Esophagus squamous epithelium (tissue), 5 donors: ENCODE results near the gene NR4A3. TPM values are rescaled to one million over a fixed set of nuclear protein-coding genes. Genes with fewer than 3 reads are reported as not detected.

ENCODE experiments used
- DNase-seq: peaks from one replicate; lab custom pipeline; 2025; lab: John Stamatoyannopoulos, UW
- H3K27ac ChIP-seq, 4 donors: fragments of 200-600 bp; sonication (generic); one replicate each; pipeline ENCODE4 v1.5.1; 2016 to 2019; ENCODE audit warnings: mild to moderate bottlenecking in 1 of 4
- H3K27me3 ChIP-seq, 4 donors: fragments of 200-600 bp; sonication (generic); 1 replicate in 3 of 4; 2 replicates in 1 of 4; pipeline versions ENCODE4 v1.5.1 to v1.6.0; 2017 to 2021; ENCODE audit warnings: antibody characterized with exemption in 1 of 4
- H3K36me3 ChIP-seq, 3 donors: fragments of 200-600 bp; sonication (generic); one replicate each; pipeline ENCODE4 v1.5.1; 2016 to 2019
- H3K4me1 ChIP-seq, 3 donors: fragments of 200-600 bp; sonication (generic); one replicate each; pipeline ENCODE4 v1.5.1; 2017 to 2019
- H3K4me3 ChIP-seq, 4 donors: fragments of 200-600 bp; sonication (generic); 1 replicate in 3 of 4; 2 replicates in 1 of 4; pipeline ENCODE4 v1.5.1; 2016 to 2019; ENCODE audit warnings: mild to moderate bottlenecking in 2 of 4, moderate library complexity in 1 of 4
- H3K9me3 ChIP-seq, 3 donors: fragments of 200-600 bp; sonication (generic); one replicate each; pipeline ENCODE4 v1.5.1; 2016 to 2019
- POLR2A ChIP-seq, 4 donors: fragments of 450-650 bp; IDR thresholded peaks; one replicate each; pipeline ENCODE4 v1.6.1; 2017; ENCODE audit warnings: antibody characterized with exemption in 4 of 4, mild to moderate bottlenecking in 4 of 4, moderate library complexity in 3 of 4
- WGBS, 2 donors: methylation state at CpG; one replicate each; pipeline ENCODE4 v1.1.5; 2018; 5-methylcytosine and 5-hydroxymethylcytosine counted together
- intact Hi-C: fragments of 100-400 bp; cut with DNase I; formaldehyde crosslinking; loops from one replicate; pipeline ENCODE4 v1.15.0; 2022
- total RNA-seq, 4 donors: library from RNA; depleted of rRNA; stranded (reverse); fragments of >200 nt; gene quantifications; one replicate each; pipeline ENCODE4 v1.1.0, GENCODE V29; 2016
- TF ChIP-seq, protein P1 (sequence below), 6 experiments: fragments of 450-650 bp in 4 of 6; fragments of 200-600 bp in 2 of 6; sonication (generic) in 2 of 6; IDR thresholded peaks; one replicate each; pipeline ENCODE4 v1.5.1; 2016 to 2019; ENCODE audit warnings: antibody characterized with exemption in 6 of 6, mild to moderate bottlenecking in 4 of 6, moderate library complexity in 4 of 6
- donor health status: DM: yes; HTN: yes; CAD: no.

The NR4A3 gene
- total RNA-seq, 4 donors from 2014 or later, result 0.08 to 0.76 (median 0.35) TPM; not detected in 1

DNA sequence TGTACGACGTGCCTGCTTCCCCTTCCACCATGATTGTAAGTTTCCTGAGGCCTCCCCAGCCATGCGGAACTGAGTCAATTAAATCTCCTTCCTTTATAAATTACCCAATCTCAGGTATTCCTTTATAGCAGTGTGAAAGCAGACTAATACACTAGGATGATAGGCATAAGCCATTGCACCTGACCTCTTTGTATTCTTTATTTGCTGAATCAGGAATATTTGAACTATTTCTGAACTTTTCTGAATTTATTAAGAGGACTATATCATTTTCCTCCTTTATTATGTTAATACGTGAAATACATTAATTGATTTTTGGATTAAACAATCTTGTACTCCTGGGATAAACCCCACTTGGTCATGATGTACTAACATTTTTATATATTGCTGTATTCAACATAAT is 28.2 kb upstream of the NR4A3 start:
- no peaks in the 10 kb centered on the region for H3K4me1 ChIP-seq
- H3K36me3 ChIP-seq, result no peaks in the 10 kb centered on the region
- intact Hi-C loops, result no loop called here
- H3K4me3 ChIP-seq, result no peak overlapping the region
- TF ChIP-seq, protein P1, sequence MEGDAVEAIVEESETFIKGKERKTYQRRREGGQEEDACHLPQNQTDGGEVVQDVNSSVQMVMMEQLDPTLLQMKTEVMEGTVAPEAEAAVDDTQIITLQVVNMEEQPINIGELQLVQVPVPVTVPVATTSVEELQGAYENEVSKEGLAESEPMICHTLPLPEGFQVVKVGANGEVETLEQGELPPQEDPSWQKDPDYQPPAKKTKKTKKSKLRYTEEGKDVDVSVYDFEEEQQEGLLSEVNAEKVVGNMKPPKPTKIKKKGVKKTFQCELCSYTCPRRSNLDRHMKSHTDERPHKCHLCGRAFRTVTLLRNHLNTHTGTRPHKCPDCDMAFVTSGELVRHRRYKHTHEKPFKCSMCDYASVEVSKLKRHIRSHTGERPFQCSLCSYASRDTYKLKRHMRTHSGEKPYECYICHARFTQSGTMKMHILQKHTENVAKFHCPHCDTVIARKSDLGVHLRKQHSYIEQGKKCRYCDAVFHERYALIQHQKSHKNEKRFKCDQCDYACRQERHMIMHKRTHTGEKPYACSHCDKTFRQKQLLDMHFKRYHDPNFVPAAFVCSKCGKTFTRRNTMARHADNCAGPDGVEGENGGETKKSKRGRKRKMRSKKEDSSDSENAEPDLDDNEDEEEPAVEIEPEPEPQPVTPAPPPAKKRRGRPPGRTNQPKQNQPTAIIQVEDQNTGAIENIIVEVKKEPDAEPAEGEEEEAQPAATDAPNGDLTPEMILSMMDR (IDR thresholded peaks at IDR 0.05), result no peak
- TF ChIP-seq POLR2A (IDR thresholded peaks at IDR 0.05), result no peak
- H3K27me3 ChIP-seq, result no peaks in the 10 kb centered on the region
- H3K9me3 ChIP-seq, result no peaks in the 10 kb centered on the region
- H3K27ac ChIP-seq, result no peak overlapping the region
- WGBS, 2 donors, result 86 to 89% methylated on average over 4 of the region's 4 CpGs
- no peak for DNase-seq

DNA sequence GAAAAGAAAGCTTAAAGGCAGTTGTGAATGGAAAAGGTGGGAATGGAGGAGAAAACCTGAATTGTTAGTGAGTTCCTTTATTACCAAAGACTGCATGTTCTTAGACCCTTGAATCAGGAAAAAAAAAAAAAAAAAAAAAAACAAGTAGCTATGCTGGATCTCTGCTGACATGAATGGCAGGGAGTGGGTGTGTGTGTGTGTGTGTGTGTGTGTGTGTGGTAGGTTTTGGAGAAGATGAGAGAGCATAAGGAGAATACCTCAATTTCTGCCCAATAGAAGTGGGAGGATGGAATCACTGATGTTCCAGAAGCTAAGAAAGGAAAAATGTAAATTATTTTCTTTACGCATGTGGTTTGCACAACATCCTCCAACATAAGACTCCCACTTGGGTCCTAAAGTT is 25.5 kb upstream of the NR4A3 start:
- WGBS, 2 donors, result 88% methylated on average over 1 of the region's 1 CpG
- intact Hi-C loops, result no loop called here
- Histone ChIP-seq H3K27ac (no peak overlapping the region), H3K4me1 (no peaks in the 10 kb centered on the region), H3K27me3 (no peaks in the 10 kb centered on the region), H3K4me3 (no peak overlapping the region), H3K9me3 (no peaks in the 10 kb centered on the region), H3K36me3 (no peaks in the 10 kb centered on the region)
- no peak for DNase-seq
- TF ChIP-seq, protein P1 (IDR thresholded peaks at IDR 0.05), result no peak
- no peak for TF ChIP-seq POLR2A (IDR thresholded peaks at IDR 0.05)

DNA sequence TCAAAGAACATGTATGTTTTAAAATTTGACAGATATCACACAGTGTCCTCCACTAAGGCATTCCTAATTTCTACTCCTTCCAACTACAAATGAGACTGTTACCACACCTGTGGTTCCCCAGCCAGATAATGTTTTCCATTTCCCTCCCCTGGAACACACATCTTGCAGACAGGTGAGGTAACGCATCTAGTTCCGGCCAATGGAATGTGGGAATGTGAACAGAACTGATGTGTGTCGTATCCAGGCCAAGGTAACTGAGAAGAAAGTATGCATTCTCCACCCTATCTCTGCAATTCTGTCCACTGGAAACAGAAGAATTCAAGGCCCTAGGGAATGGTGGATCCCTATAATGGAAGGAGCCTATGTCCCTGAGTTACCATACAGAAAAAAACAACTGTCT is 19.9 kb upstream of the NR4A3 start:
- H3K4me3 ChIP-seq, result no peak overlapping the region
- no peaks in the 10 kb centered on the region for H3K27me3 ChIP-seq
- no peaks in the 10 kb centered on the region for H3K4me1 ChIP-seq
- no peaks in the 10 kb centered on the region for H3K36me3 ChIP-seq
- H3K9me3 ChIP-seq, result no peaks in the 10 kb centered on the region
- TF ChIP-seq POLR2A (IDR thresholded peaks at IDR 0.05), result no peak
- TF ChIP-seq, protein P1 (IDR thresholded peaks at IDR 0.05), result no peak
- H3K27ac ChIP-seq, result no peak overlapping the region
- WGBS, 2 donors, result 96 to 97% methylated on average over 3 of the region's 3 CpGs
- DNase-seq, result no peak
- intact Hi-C loops, result no loop called here

DNA sequence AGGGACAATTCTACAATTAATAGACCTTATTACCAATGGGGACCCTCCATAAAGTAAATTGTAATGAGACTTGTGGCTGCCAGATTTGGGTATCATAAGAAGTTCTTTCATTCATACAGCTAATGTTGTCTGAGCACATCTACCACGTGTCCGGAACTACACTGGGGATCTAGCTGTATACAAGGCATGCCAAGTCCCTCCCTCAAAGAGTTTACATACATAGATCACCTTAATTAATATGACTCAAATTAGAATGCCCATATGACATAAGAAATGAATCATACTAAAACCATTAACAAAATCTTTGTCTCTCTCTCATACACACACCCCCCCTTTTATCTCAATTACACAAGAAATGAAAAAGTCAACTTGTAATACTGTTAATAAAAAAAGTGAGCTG is 18.0 kb upstream of the NR4A3 start:
- no peak for DNase-seq
- Histone ChIP-seq H3K4me1 (peaks cover 0 to 13% (median 0%) of the 10 kb centered on the region in 3 donors), H3K27me3 (no peaks in the 10 kb centered on the region), H3K27ac (no peak overlapping the region), H3K36me3 (no peaks in the 10 kb centered on the region), H3K4me3 (no peak overlapping the region), H3K9me3 (no peaks in the 10 kb centered on the region)
- 64% methylated on average over 2 of the region's 2 CpGs for WGBS, 2 donors
- TF ChIP-seq POLR2A (IDR thresholded peaks at IDR 0.05), result no peak
- TF ChIP-seq, protein P1 (IDR thresholded peaks at IDR 0.05), result no peak
- intact Hi-C loops, result no loop called here

DNA sequence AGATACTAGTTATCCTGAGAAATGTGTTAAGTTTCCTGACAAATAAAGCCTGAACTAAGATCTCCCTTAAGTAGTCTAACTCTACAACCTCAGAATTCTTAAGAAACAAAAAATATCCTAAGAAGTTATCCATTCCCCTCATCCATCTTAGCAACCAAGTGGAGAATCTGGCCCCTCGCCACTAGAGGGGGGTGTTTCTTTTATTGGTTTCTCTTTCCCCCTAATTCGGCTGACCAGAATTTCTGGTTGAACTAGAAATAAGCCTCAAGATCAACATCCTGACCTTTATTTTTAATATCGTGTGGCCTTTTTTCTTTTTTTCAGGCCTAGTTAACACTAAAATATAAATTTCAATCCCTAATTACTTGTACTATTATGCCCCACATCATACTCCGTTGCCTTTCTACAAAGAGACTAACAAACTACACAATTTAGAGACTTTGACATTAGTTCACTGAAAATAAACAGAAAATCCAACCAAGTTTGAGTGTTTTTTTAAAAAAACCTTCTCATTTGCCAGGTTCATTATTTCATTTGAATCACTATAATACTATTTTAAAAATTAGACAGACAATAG is 14.3 kb upstream of the NR4A3 start:
- no peak for DNase-seq
- 13 to 25% methylated on average over 4 of the region's 4 CpGs for WGBS, 2 donors
- Histone ChIP-seq H3K9me3 (no peaks in the 10 kb centered on the region), H3K4me1 (peaks cover 0 to 13% (median 0%) of the 10 kb centered on the region in 3 donors), H3K36me3 (no peaks in the 10 kb centered on the region), H3K4me3 (no peak overlapping the region), H3K27me3 (no peaks in the 10 kb centered on the region), H3K27ac (peak overlapping the region in 2 of 4 donors; percentile 43 to 52)
- TF ChIP-seq, protein P1 (IDR thresholded peaks at IDR 0.05), result peak; percentile 43 to 81 (median 67)
- no peak for TF ChIP-seq POLR2A (IDR thresholded peaks at IDR 0.05)
- intact Hi-C loops, result no loop called here
